Measurements from ENCODE around the gene HHAT.

HHAT gene

DNA sequence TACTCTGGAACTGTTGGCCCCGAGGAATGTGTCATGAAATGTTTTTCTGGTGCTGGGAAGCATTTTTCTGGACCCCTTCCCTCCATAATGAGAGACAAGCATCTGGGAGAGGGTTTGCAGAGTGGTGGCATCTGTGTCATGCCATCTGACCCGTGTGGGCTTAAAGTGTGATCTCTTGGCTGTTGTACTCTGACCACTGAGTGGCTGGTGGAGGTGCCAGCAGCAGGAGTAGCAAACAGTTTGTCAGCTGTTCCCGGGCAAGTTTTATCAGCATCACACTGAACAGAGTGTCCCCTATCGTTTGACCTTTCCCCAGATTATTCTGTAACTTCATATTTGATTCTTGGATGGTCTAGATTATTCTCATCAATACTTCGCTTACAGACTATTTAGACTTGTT, 150.1 kb downstream of the HHAT start:
- DNase-seq (ENCODE audit: low read depth in 2 of 2, low spot score in 1 of 2): no peak

DNA sequence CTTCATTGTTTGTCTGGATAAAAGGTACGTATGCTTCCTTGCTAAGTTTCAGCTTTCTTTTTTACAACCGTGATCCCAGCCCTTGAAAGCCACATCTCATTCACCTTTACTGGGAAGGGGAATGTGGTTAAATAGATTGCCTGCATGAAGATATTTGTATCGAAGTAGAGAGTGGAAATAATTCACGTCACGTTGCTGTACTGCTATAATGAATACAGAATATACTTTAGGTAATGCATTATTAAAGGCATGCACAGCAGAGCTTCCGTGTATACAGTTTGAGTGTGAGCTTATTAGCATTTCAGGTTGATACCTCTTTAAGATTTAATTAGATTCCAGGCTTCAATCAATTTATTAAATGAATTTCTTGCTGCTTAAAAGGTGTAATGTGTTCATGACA, 153.8 kb downstream of the HHAT start:
- DNase-seq (ENCODE audit: low read depth in 2 of 2, low spot score in 1 of 2): no peak

DNA sequence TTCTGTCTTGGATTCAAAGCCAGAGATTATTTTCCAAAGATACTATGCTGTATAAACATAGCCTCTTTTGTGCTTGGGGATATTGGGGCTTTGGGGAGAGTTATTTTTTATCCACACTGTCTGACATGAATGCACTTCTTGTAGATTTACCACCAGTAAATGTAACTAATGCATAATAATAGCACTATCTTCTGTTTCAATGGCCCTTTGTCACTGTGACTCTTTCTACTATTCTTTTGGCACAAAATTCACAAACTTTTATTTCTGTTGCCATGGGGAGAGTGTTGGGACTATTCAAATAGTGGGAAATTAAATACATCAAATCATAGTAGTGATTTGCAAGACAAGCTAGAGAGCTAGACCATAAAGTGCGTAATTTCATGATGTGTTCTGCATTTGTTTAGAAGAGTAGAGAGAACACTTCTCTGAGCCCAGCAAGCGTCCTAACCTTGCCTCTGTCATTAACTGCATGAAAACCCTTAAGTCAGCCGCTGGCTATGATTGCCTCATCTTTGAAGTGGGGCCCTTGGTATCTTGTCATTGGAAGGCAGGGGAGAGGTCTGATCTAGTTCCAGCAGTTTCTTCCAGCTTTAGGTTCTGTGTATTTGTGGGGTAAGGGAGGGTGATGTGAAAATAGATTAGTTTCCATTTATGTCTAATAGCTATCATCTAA, 154.4 kb downstream of the HHAT start:
- no peak for DNase-seq (ENCODE audit: low read depth in 2 of 2, low spot score in 1 of 2)

DNA sequence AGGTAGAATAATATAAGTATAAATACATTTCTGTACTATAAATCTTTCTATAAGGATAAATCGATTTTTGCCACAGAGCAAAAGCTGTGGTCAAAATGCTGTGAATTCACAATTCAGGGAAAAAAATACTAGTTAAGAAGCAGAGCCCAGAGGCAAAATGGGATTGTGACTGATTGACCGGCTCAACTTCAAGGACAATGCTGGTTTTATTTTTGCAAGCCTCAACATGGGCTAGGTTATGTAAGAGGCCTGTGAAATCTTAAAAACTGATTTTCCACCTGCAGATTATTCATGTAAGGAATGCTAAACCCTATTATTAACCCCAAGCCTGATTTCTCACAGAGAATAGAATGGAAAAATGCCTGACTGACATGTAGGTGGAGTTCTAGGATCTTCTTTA, 155.1 kb downstream of the HHAT start:
- DNase-seq (ENCODE audit: low read depth in 2 of 2, low spot score in 1 of 2): no peak

DNA sequence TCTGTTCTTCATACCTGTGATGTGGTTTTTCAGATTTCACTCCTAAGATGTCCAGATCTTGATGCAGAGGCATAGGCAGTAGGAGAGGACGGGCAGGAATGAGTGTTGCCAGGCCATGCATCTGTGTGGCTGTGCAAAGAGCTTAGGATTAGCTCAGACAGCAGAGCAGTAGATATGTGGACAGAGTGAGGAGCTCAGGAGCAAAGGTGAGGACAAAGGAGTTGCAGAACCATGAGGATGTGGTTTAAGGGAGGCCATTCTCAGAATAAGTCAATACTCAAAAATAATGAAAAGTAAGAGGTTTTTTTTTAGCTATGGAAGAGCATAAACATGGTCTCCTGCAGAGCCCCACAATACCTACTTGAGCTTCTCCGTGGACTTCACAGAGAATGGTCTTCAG, 158.3 kb downstream of the HHAT start:
- no peak for DNase-seq (ENCODE audit: low read depth in 2 of 2, low spot score in 1 of 2)

DNA sequence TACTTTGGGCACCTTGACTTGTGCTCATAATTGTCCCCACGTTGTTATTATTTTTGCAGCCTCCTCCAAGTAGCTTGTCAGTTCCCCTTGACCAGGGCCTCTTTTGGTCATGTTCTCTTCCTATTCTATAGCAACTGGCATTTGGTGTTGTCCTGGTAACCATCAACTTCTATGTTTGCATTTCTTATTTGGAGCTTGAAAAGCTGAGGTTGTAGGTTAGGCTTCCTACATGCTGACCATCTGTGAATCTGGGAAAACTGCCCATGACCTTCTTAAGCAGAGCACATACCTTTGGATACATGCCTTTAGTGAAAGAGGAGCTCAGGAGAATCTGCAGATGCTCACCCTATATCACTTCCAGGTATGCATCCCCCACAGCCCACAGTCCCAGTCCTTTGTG, 160.8 kb downstream of the HHAT start:
- no peak for DNase-seq (ENCODE audit: low read depth in 2 of 2, low spot score in 1 of 2)

DNA sequence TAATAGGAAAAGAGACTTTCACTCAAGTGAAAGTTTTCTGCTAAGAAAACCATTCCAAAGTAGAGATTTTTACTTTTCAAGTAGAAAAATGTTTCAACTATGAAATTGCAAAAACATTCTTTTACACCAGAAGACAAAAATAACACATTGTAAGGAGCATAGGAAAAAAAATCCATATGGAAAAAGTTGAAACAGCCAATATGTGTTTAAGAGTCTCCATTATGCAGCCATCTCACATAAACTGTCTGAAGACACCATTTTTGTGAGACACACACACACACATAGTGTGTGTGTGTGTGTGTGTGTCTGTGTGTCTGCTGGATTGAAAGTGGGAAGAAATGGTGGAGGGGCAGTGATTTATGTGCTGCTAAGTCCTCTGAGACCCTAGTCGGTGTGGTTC, 162.1 kb downstream of the HHAT start:
- no peak for DNase-seq (ENCODE audit: low read depth in 2 of 2, low spot score in 1 of 2)

DNA sequence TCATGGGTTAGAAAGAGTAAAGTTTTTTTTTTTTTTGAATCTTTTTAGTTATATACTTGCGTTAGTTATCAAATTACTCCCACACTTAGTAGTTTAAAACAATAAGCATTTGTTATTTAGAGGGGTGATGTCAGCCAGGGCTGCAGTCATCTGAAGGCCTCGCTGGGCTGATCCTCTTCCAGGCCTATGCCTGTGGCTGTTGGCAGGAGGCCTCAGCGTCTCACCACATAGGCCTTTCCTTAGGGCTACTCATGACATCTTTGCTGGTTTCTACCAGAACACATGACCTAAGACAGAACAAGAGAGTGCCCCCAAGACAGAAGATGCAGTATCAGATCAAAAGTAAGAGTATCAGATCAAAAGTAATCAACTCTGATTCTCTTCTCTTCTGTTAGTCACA, 167.4 kb downstream of the HHAT start:
- no peak for DNase-seq (ENCODE audit: low read depth in 2 of 2, low spot score in 1 of 2)

DNA sequence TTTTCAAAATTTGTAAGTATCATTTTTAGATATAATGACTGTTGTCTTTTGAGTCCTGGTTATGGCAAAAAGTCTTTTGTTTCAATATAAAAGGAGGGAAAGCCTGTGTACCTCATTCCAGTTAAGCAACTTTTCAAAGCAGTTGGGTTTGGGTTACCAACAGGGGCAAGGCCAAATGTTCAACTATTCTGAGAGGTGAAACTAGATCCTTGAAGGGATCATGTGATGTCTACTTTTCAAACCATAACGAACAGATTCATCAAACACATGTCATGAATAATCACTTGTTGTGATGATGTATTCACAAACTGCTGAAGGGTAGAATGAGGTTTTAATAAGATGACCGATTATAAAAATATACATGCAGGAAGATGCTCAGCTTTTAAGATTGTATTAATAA, 171.3 kb downstream of the HHAT start:
- no peak for DNase-seq (ENCODE audit: low read depth in 2 of 2, low spot score in 1 of 2)

DNA sequence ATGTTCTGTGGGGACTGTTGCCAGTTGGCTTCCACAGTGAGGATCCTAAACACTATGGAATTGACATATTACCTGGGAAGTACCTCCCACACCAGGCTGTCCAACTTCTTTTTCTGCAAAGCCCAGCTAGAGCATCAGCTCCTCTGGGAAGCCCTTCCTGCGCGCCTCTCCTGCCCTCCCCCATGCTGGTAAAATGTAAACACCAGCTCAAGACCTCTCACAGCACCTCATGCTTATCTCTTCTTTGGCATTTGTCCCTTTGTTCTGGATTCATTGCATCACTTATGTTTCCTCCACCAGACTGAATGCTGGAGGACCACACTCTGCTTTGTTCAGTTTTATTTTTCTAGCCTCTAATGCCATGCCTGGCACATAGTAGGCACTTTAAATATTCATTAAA, 172.1 kb downstream of the HHAT start:
- no peak for DNase-seq (ENCODE audit: low read depth in 2 of 2, low spot score in 1 of 2)

DNA sequence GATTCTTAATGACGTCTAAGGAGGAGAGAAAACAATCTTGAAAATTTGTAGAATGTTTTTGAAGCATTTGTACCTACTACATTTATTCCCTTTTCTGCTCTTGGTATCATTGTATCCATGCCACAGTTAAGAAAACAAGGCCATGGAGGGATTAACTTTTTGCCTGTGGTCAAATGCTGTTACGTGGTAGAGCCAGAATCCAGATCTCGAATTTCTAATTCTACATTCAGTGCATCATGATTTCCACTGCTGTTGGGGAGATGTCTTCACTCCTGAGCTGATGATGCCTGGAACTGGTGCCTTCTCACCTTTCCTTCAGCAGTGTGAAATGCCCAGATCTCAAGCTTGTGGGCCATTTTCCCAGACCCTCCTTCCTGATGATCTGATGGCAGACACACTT, 175.6 kb downstream of the HHAT start:
- DNase-seq (ENCODE audit: low read depth in 2 of 2, low spot score in 1 of 2): no peak

DNA sequence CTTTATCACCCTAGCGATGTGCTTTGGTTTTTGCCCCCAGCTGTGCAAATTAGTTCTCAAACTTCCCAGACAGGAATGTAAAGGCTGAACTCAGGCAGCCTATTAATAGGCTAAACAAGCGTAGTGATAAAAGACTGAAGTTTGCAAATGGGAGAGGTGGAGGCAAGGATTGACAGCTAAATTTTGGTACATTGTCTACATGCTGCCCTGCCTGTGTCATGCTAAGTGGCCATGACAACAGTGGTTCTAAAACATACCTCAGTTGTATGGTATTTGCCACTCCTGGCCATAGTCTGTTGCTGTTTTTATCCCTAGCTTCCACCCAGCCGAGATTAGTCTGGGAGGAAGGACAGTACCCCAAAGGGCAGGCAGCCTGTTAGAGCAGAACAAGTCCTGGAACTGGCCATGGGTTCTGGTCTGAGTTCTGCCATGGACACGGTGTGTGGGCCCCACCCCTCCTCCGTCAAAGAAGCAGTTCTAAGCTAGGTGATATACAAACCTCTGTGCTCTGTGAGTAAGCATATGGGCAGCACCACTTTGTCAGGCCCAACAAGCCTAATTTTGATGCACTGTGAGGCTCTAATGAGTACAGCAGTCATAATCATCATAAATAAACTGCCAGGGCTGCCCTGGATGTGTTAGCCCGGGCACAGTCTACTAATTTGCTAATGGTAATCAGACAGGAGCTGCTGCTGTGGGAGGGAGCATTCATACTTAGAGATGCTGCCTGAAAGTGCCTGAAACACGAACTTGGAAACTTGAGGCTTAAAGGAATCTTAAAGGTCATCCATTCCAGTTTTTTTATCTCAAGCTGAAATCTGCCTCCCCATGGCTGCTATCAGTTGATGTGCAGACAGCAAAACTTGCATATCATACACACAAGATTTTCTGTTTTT, 177.1 kb downstream of the HHAT start:
- DNase-seq (ENCODE audit: low read depth in 2 of 2, low spot score in 1 of 2): no peak

DNA sequence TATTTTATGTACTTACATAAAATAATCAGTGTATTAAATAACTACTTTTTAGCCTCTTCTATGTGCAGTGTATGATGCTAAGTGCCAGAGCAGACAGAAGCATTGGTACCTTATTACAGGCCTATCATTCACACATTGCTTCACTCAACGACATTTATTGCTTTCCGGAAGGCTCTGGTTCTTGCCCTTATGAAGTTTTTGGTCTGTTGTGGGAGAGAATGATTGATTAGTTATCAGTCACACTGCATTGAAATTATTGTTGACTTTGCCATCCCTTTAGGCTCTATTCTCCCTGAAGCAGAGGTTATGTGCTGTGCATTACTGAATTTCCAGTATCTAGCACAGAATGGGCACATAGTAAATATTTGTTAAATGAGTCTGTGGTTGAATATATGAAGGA, 178.0 kb downstream of the HHAT start:
- no peak for DNase-seq (ENCODE audit: low read depth in 2 of 2, low spot score in 1 of 2)

DNA sequence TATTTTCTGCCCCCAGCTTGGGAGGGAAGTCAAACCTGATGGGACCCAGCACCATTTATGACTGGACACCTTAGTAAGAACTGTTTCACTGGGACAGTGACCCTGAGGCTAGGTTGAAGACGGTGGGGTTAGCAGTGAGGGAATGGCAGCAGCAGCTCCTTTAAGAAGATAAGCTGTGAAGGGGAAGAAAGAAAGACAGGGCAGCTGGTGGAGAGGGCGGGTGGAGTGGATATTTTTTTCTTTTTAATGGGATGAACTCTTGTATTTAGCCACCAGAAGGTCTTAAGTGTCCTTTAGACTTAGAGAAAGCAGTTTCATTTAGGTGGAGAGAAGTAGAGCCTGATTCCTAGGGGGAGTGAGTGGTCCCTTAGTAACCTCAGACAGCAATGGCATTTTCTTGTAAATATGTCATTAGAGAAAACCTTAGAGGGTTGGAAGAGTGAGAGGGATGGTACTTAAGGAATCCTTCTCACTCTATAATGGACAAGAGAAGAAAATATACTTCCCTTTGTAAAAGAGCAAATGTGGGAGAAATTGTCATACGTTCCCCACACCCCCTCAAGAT, 187.5 kb downstream of the HHAT start:
- no peak for DNase-seq (ENCODE audit: low read depth in 2 of 2, low spot score in 1 of 2)

DNA sequence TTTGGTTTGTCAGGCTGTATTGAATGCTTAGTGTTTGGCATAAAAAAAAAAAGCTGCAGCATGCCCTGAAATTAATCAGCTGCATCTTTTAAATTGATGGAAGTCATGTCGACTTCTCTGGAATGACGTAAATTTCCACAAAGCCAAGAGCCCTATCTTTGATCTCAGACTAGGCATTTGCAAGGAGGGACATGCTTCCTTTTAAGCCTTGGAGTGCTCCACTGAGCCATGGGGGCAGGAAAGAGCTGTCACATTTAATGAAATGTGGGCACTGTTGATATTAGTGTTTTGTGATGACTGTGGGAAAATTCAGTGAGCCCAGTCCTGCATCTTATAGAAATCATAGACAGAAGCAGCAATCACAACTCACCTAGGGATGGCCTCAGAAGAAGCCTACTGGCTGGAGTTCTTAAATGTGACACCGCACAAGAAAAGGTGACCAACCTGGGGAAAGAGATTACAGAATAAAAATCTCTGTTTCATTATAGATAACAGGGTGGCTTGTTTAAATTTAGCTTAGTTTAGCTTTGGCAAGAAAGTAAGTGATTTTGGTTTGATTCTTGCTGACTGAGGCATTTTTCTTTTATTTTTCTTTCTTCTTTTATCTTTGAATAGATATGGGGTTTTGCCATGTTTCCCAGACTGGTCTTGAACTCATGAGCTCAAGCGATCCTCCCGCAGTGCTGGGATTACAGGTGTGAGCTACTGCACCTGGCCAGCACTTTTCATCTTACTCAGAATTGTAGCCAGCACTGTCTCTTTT, 188.2 kb downstream of the HHAT start:
- no peak for DNase-seq (ENCODE audit: low read depth in 2 of 2, low spot score in 1 of 2)

DNA sequence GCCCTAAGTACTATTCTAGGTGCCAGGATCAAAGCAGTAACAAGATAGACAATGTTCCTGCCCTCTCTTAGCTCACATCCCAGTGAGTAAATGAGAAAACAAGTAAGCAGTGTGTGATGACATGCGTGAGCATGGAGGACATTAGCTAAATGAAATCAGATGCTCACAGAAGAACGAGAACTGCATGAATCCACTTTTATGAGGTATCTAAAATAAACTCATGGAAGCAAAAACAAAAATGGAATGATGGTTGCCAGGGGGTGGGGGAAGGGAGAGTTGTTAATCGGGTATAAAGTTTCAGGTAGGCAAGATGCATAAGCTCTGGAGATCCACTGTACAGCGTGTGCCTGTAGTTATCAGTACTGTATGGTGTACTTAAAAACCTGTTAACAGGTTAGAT, 195.1 kb downstream of the HHAT start:
- DNase-seq (ENCODE audit: low read depth in 2 of 2, low spot score in 1 of 2): no peak

DNA sequence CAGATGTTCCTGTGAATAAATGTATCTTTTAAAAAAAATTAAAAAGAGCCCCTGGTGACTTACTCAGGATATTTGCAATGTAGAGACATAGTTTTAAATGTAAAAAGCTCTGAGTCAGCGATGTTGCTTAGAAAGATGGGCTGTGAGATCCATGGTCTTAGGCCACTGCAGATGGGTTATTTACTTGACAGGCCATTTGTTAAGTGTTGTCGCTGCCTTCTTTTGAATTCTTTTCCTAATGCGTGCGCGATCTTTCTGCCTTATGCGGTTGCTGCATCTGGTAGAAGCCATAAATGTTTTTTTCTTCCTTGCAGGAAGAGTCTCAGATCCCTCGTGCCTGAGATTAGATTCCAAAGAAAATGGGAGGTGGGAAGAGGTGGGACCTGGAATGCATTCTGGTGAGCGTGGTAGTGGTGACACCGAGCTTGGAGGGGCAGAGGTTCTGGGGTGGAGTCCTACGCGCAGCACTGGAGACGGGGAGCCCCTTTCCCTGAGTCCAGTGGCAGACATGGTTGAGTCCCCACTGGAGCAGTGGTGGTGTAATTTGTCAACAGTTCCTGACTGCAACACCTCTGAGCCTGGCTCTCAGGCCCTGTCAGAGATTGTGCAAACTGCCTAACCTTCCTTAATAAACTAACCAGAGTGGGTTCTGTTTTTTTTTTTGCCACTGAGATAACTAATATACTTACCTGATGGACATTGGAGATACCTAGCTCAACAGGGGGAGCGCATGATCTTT, 197.2 kb downstream of the HHAT start:
- no peak for DNase-seq (ENCODE audit: low read depth in 2 of 2, low spot score in 1 of 2)

DNA sequence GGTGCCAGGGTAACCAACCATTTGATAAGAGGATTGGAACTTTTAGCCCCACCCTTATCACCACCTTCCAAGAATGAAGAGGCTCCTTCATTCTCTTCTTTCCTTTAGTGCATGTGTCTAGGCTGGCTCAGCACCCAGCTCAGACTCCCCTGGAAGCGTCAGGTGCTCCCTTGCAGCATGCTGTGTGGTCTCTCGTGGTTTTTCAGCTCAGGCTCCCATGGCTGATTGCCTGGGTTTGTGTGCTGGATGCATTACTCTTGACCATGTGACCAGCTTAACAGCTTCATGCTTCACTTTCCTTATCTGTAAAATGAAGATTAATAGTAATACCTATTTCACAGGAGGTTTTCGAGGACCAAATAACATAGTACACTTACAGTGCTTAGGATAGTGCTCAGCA, 198.4 kb downstream of the HHAT start:
- DNase-seq (ENCODE audit: low read depth in 2 of 2, low spot score in 1 of 2): no peak

DNA sequence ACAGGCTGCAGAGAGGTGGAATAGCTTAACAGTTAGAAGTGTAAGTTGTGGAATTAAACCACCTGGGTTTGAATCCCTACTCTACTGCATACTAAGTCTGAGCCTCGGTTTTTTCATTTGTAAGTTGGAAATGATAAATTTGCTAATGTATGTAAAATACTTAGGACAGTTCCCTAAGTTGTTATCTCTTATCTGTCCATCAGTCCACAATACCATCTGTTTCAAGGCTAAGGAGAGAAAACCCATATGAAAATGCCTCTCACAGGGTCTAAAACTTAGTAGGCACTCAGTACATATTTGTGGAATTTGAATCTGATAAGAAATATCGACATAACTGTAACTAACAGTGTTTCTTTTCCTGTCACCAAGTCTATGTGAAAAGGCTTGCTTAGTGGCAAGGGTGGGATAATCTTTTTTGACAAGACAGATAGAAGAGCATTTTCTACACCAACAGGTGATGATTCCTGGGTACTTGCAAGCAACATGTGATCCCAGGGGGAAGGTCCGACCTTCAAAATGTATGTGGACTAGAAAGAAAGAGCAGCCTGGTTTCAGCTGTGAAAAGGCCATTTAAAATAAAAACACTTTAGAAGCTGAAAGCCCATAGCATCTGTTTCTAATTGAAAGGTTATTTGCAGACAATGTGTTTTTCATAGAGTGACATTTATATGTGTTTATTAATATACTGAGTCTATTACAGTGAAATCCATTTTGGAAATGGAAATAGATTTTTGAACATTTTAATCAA, 202.9 kb downstream of the HHAT start:
- DNase-seq (ENCODE audit: low read depth in 2 of 2, low spot score in 1 of 2): no peak

DNA sequence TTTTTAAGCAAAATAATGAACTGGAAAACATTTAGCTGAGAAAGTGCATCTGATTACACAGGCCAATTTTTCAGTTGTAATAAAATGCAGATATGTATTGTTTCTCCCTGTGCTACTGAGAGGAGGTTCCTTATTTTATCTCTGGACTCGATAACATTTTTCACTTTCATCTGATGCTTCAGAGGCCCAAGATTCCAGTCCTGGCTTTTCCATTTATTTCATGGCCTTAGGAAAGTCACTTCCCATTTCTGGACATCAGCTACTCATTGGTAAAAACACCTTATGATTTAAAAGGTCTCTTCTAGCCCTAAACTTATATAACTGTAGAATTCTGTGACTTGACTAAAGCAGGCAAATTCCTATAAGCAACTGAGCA, 203.5 kb downstream of the HHAT start:
- DNase-seq (ENCODE audit: low read depth in 2 of 2, low spot score in 1 of 2): no peak

Measured in stimulated activated CD8-positive, alpha-beta memory T cell treated with anti-CD3 and anti-CD28 coated beads, Interleukin-4, amount 100 ng/mL, for 1 hour (primary cell).